Measurements from ENCODE around the gene TMEM94.

Gene TMEM94

DNA sequence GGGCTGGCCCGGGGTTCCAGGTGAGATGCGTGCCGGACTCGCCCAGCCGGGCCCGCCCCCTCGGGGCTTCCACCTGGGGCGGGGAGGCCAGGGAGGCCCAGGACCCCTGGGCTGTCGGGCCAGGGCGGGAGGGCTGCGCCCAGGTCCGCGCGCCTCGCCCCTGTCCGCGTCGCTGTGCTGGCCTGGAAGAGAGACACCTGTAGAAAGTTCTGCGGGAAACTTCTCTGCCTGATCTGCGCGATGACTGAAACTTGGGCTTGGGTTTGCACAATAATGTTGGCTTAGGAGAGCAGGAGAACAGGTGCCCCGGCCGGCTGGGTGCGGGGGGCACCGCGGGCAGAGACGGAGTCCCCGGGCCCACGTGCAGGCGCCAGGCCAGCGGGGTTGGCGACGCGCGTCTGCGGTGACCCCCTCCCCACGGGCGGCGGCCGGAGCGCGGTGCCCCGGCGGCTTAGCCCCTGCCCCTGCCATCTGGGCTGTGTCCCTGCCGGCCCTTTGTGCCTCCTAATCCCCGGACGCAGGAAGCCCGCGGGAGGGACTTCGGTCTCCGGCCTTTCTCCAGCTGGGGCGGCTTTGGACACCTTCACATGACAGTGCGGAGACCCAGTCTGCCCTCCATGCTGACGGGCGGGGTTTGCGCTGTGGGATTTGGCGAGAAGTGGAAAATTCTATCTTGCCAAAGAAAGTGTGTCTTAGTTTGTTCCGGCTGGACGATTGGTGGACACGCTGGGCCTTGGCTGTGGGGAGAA lies 69.5 kb downstream of the TMEM94 start:
- Histone ChIP-seq H3K27me3 (ENCODE audit: control insufficient read depth in 1 of 2, insufficient read depth in 2 of 2, low read length in 2 of 2) (peaks cover 0 to 10% of the 10 kb centered on the region in 2 donors), H3K4me3 (ENCODE audit: low read depth in 1 of 2, low read length in 2 of 2) (peak overlapping the region; percentile 20 to 32), H3K9me3 (ENCODE audit: low read length) (no peaks in the 10 kb centered on the region), H3K27ac (ENCODE audit: low read depth, low read length) (no peak overlapping the region), H3K36me3 (ENCODE audit: insufficient read depth, low read length) (no peaks in the 10 kb centered on the region), H3K4me1 (ENCODE audit: insufficient read depth, low read length) (peaks cover 4% of the 10 kb centered on the region), H3K9ac (ENCODE audit: low read length) (no peak overlapping the region)

DNA sequence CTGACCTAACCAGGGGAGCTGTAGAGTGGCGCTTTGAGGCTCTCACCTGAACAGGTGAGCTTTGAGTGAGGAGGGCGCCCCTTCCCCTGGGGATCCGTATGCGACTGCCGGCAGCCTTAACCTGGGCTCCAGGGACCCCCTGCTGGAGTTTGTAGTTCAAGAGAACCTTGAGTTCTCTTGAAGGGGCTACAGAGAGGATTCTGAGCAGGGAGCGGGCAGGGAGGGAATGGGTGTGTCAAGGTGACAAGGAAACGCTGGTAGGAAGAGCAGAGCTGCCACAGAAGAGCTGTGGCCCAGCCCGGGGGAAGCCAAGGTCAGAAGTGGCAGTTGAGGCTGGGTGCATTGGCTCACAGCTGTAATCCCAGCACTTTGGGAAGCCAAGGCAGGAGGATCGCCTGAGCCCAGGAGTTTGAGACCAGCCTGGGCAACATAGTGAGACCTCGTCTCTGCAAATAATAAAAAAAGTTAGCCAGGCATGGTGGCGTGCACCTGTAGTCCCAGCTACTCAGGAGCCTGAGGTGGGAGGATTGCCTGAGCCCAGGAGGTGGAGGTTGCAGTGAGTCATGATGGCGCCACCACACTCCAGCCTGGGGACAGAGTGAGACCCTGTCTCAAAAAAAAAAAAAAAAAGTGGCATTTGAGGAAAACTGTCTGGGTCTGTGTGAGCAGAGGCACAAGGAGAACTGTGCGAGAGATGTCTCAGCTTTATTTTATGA lies 70.3 kb downstream of the TMEM94 start:
- peaks cover 0 to 10% of the 10 kb centered on the region in 2 donors for H3K27me3 ChIP-seq (ENCODE audit: control insufficient read depth in 1 of 2, insufficient read depth in 2 of 2, low read length in 2 of 2)
- H3K9ac ChIP-seq (ENCODE audit: low read length): no peak overlapping the region
- no peak overlapping the region for H3K27ac ChIP-seq (ENCODE audit: low read depth, low read length)
- H3K36me3 ChIP-seq (ENCODE audit: insufficient read depth, low read length): no peaks in the 10 kb centered on the region
- H3K4me1 ChIP-seq (ENCODE audit: insufficient read depth, low read length): peaks cover 4% of the 10 kb centered on the region
- H3K9me3 ChIP-seq (ENCODE audit: low read length): no peaks in the 10 kb centered on the region
- H3K4me3 ChIP-seq (ENCODE audit: low read depth in 1 of 2, low read length in 2 of 2): no peak overlapping the region

DNA sequence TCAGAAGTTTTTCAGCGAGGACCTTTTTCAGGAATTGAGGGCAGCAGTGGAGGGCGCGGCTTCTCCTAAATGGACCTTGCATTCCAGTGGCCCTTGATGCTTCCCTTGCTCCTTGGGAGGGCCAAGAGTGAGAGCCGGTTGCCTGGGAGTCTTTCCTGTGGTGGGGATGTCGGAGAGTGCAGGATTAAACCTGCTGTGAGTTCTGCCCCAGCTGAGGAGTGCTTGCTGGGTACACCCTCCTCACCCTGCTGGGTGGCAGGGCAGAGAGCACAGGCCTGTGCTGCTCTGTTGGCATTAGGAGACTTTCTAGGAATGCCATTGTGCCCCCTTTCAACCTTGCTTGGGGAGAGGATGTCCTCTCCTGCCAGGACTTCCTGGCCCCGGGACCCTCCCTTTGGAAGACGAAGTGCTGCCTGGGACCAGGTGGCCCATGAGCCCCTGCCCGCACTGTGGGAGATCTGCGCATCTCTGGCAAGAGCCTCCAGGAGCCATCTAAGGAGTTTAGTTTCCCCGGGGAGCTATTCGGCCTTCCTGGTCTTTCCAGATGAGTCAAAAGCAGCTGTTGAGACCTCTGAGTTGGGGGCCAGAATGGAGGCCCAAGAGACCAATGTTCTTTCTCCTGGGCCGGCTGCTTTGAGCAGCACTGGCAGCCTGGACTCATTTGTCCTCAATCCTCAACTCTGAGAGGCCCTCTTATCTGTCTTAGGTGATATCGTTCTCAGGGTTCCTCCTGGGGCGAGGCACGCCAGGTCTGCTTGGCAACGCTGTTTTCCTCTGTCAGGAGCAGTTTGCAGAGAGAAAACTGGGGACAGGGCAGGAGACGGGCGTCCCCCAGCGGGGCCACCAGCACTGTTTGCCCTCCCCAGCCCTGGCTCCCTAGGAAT lies 74.6 kb downstream of the TMEM94 start:
- Histone ChIP-seq H3K9me3 (ENCODE audit: low read length) (no peaks in the 10 kb centered on the region), H3K36me3 (ENCODE audit: insufficient read depth, low read length) (no peaks in the 10 kb centered on the region), H3K4me3 (ENCODE audit: low read depth in 1 of 2, low read length in 2 of 2) (no peak overlapping the region), H3K9ac (ENCODE audit: low read length) (no peak overlapping the region), H3K4me1 (ENCODE audit: insufficient read depth, low read length) (peaks cover 4% of the 10 kb centered on the region), H3K27ac (ENCODE audit: low read depth, low read length) (no peak overlapping the region), H3K27me3 (ENCODE audit: control insufficient read depth in 1 of 2, insufficient read depth in 2 of 2, low read length in 2 of 2) (peaks cover 0 to 6% of the 10 kb centered on the region in 2 donors)

DNA sequence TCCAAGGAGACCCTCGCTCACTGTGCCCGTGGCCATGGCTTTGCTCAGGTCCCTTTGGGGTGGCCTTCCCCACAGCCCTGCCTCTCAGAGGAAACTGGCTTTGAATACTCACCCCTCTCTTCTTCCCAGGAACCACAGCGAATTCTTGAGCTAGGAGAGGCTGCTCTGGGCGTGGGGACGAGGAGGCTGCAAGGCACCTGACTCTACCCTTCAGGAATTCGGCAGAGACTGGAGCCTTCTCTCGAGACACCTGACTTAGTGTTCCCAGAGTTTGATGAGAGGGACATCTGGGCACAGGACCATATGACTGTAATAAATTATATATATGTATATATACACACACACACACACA lies 75.3 kb downstream of the TMEM94 start:
- H3K4me3 ChIP-seq (ENCODE audit: low read depth in 1 of 2, low read length in 2 of 2): no peak overlapping the region
- no peaks in the 10 kb centered on the region for H3K9me3 ChIP-seq (ENCODE audit: low read length)
- no peaks in the 10 kb centered on the region for H3K4me1 ChIP-seq (ENCODE audit: insufficient read depth, low read length)
- no peak overlapping the region for H3K27ac ChIP-seq (ENCODE audit: low read depth, low read length)
- H3K27me3 ChIP-seq (ENCODE audit: control insufficient read depth in 1 of 2, insufficient read depth in 2 of 2, low read length in 2 of 2): no peaks in the 10 kb centered on the region
- H3K9ac ChIP-seq (ENCODE audit: low read length): no peak overlapping the region
- H3K36me3 ChIP-seq (ENCODE audit: insufficient read depth, low read length): no peaks in the 10 kb centered on the region

DNA sequence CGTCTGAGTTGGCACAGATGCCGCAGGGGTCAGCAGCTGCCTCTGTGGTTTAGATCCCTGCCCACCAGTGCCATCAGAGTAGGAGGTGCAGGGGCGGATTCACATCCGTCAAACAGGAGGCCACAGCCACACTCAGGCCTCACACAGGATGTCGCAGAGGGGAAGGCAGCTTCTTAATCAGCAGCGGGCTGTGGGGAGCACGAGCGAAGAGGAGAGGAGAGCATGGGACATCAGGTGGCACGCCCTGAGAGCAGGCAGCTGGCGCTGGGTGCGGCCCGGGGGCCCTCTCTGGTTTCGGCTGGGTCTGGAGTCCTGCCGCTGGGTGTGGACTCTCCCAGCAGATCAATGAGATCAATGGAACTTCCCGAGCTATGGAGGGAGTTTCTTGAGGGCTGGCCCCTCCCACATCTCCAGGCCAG lies 78.7 kb downstream of the TMEM94 start:
- no peak overlapping the region for H3K4me3 ChIP-seq (ENCODE audit: low read depth in 1 of 2, low read length in 2 of 2)
- H3K27ac ChIP-seq (ENCODE audit: low read depth, low read length): no peak overlapping the region
- H3K4me1 ChIP-seq (ENCODE audit: insufficient read depth, low read length): no peaks in the 10 kb centered on the region
- H3K9ac ChIP-seq (ENCODE audit: low read length): no peak overlapping the region
- no peaks in the 10 kb centered on the region for H3K36me3 ChIP-seq (ENCODE audit: insufficient read depth, low read length)
- no peaks in the 10 kb centered on the region for H3K9me3 ChIP-seq (ENCODE audit: low read length)
- H3K27me3 ChIP-seq (ENCODE audit: control insufficient read depth in 1 of 2, insufficient read depth in 2 of 2, low read length in 2 of 2): no peaks in the 10 kb centered on the region

DNA sequence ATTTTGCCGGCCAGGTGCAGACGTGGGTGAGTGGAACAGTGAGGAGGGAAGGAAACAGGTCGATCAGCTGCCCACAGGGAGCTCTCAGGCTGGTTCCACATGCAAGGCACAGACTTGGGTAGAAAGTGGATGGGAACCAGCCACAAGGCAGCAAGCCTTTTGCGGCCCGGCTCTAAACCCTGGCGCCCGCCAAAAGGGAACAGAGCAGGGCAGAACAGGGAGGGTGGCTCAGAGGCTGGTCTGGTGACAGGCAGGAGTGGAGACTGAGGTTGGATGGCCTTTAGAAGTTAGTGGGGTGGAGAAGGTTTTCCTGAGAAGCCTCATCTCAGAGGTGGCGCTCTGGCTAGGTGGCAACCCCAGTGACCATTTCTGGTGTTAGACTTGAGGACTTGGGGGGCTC lies 79.4 kb downstream of the TMEM94 start:
- Histone ChIP-seq H3K36me3 (ENCODE audit: insufficient read depth, low read length) (no peaks in the 10 kb centered on the region), H3K9me3 (ENCODE audit: low read length) (no peaks in the 10 kb centered on the region), H3K9ac (ENCODE audit: low read length) (no peak overlapping the region), H3K27me3 (ENCODE audit: control insufficient read depth in 1 of 2, insufficient read depth in 2 of 2, low read length in 2 of 2) (no peaks in the 10 kb centered on the region), H3K27ac (ENCODE audit: low read depth, low read length) (no peak overlapping the region), H3K4me3 (ENCODE audit: low read depth in 1 of 2, low read length in 2 of 2) (no peak overlapping the region), H3K4me1 (ENCODE audit: insufficient read depth, low read length) (no peaks in the 10 kb centered on the region)

DNA sequence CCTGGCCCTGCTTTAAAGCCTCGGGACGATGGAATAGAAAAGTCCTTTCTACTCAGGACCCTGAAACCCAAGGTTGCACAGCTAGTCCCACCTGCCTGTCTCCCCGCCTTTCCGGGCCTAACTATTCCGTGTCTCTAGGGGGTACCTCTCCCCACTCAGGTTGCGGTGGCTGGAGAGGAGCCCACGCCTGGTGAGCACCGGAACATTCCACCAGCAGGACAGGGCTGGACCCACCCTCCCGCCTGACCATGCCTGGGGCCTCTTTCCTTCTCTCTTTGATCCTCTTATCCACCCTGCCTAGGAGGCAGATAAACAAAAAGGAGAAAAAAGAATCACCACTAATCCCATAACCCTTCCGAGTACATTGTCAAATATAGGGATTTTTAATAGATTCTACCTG lies 79.9 kb downstream of the TMEM94 start:
- H3K4me3 ChIP-seq (ENCODE audit: low read depth in 1 of 2, low read length in 2 of 2): no peak overlapping the region
- no peak overlapping the region for H3K27ac ChIP-seq (ENCODE audit: low read depth, low read length)
- no peak overlapping the region for H3K9ac ChIP-seq (ENCODE audit: low read length)
- H3K9me3 ChIP-seq (ENCODE audit: low read length): no peaks in the 10 kb centered on the region
- no peaks in the 10 kb centered on the region for H3K36me3 ChIP-seq (ENCODE audit: insufficient read depth, low read length)
- no peaks in the 10 kb centered on the region for H3K27me3 ChIP-seq (ENCODE audit: control insufficient read depth in 1 of 2, insufficient read depth in 2 of 2, low read length in 2 of 2)
- H3K4me1 ChIP-seq (ENCODE audit: insufficient read depth, low read length): no peaks in the 10 kb centered on the region

DNA sequence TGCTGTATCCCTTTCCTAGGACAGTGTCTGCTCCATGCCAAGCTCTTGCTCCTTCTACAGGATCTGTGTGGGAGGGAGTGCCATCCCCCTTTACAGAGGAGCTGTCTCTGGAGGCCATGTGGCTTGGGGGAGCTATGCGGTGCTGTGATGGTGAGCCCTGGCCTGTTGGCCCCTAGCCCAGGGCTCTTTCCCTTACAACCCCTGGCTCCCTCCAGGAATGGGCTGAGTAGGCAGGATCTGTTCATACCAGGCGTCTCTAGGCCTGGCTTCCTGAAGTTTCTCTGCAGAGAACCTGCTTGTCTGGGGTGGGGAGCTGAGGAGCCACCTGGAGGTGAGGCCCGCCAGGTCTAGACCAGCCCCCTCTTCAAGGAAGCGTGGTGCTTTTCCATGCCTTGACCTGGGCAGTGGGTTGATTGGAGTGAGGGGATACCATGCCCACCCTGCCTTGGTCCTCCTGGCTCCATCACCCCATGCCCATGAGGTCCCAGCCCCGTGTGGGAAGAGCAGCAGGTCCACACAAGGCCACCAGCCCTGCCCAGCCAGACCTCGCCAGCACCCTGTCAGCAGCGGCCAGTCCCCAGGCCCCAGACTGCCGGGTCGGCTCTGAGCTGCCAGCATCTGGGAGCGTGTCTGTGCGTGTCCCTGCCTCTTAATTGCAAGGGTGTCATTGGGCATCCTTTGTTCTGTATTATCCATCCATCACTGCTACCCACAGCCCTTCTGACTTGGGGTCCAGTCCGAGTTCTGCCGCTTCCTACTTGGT lies 83.7 kb downstream of the TMEM94 start:
- Histone ChIP-seq H3K9me3 (ENCODE audit: low read length) (no peaks in the 10 kb centered on the region), H3K9ac (ENCODE audit: low read length) (no peak overlapping the region), H3K27ac (ENCODE audit: low read depth, low read length) (no peak overlapping the region), H3K4me3 (ENCODE audit: low read depth in 1 of 2, low read length in 2 of 2) (no peak overlapping the region), H3K4me1 (ENCODE audit: insufficient read depth, low read length) (no peaks in the 10 kb centered on the region), H3K36me3 (ENCODE audit: insufficient read depth, low read length) (no peaks in the 10 kb centered on the region), H3K27me3 (ENCODE audit: control insufficient read depth in 1 of 2, insufficient read depth in 2 of 2, low read length in 2 of 2) (no peaks in the 10 kb centered on the region)

DNA sequence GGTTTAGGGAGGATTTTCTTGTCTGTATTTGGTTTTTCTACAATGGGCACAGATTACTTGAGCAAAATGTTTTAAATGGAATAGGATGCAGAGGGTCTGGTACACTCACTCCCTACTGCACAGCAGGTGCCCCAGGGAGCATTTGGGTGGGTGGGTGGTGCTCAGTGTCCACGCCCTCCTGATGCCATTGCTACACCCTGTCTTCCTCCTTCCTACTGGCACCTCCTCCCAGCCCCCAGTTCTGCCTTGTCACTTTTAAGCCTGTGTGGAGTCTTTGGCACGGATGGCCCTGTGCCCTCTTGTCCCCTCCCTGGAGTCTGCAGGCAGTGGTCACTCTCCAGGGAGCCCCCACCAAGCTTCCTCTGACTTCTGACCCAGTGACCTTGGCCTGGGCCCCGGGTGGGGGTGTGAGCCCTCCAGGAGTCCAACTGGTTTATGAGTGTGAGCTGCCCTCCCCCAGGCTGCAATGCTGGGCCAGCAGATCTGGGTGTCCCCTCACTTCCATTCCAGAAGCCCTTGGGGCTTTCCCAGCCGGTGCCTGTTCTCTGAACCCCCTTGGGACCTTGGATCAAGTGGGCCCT lies 84.6 kb downstream of the TMEM94 start:
- Histone ChIP-seq H3K9me3 (ENCODE audit: low read length) (no peaks in the 10 kb centered on the region), H3K4me1 (ENCODE audit: insufficient read depth, low read length) (no peaks in the 10 kb centered on the region), H3K27ac (ENCODE audit: low read depth, low read length) (no peak overlapping the region), H3K27me3 (ENCODE audit: control insufficient read depth in 1 of 2, insufficient read depth in 2 of 2, low read length in 2 of 2) (no peaks in the 10 kb centered on the region), H3K4me3 (ENCODE audit: low read depth in 1 of 2, low read length in 2 of 2) (no peak overlapping the region), H3K9ac (ENCODE audit: low read length) (no peak overlapping the region), H3K36me3 (ENCODE audit: insufficient read depth, low read length) (no peaks in the 10 kb centered on the region)

DNA sequence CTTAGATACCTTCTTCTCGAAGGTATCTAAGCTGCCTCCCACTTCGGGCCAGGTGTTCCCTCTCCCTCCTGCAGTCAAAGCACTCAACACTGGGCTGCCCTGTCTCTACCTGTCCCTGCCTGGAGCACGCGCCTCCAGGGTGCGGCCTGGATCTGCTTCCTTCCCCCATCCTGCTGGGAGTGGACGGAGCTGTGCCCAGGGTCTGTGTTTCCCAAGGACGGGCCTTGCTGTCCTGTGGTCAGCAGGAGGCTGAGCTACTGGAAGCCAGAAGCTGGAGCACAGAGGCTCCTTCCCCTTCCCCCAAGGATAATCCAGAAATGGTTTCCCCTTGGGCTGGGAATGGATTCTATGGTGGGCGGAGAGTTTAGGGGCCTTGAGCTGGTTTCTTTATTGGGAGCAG lies 85.8 kb downstream of the TMEM94 start:
- no peaks in the 10 kb centered on the region for H3K9me3 ChIP-seq (ENCODE audit: low read length)
- no peak overlapping the region for H3K27ac ChIP-seq (ENCODE audit: low read depth, low read length)
- H3K4me1 ChIP-seq (ENCODE audit: insufficient read depth, low read length): no peaks in the 10 kb centered on the region
- no peaks in the 10 kb centered on the region for H3K27me3 ChIP-seq (ENCODE audit: control insufficient read depth in 1 of 2, insufficient read depth in 2 of 2, low read length in 2 of 2)
- H3K9ac ChIP-seq (ENCODE audit: low read length): no peak overlapping the region
- H3K4me3 ChIP-seq (ENCODE audit: low read depth in 1 of 2, low read length in 2 of 2): no peak overlapping the region
- no peaks in the 10 kb centered on the region for H3K36me3 ChIP-seq (ENCODE audit: insufficient read depth, low read length)

All from muscle layer of colon (tissue), 2 donors.